Spleen (tissue), 11 donors: ENCODE data around the gene HIPK2. TPM values are rescaled to one million over a fixed set of nuclear protein-coding genes. Genes with fewer than 3 reads are reported as not detected.

Experiments
- DNase-seq: peaks from one replicate; pipeline ENCODE4 v3.0.0-alpha.2; 2020
- H3K27ac ChIP-seq, 8 donors: fragments of 200-600 bp; sonication (generic) in 7 of 8; 1 replicate in 4 of 8; 2 replicates in 4 of 8; pipeline versions ENCODE4 v1.5.0 to v1.8.0; 2016 to 2021; ENCODE audit warnings: inconsistent platforms in 4 of 8, mild to moderate bottlenecking in 4 of 8, moderate library complexity in 1 of 8
- H3K27me3 ChIP-seq, 7 donors: fragments of 200-600 bp; sonication (generic) in 6 of 7; replicated peaks in 1 of 7; 1 replicate in 4 of 7; 2 replicates in 3 of 7; pipeline versions ENCODE4 v1.5.0 to v1.8.0; 2016 to 2021; ENCODE audit warnings: inconsistent platforms in 3 of 7, mild to moderate bottlenecking in 1 of 7
- H3K36me3 ChIP-seq, 6 donors: fragments of 200-600 bp; sonication (generic) in 5 of 6; 1 replicate in 4 of 6; 2 replicates in 2 of 6; pipeline versions ENCODE4 v1.5.0 to v1.8.0; 2016 to 2021; ENCODE audit warnings: inconsistent platforms in 2 of 6
- H3K4me1 ChIP-seq, 6 donors: fragments of 200-600 bp; sonication (generic) in 5 of 6; 1 replicate in 3 of 6; 2 replicates in 3 of 6; pipeline versions ENCODE4 v1.5.0 to v1.8.0; 2016 to 2021; ENCODE audit warnings: inconsistent platforms in 3 of 6
- H3K4me3 ChIP-seq, 8 donors: fragments of 200-600 bp; sonication (generic) in 7 of 8; 1 replicate in 4 of 8; 2 replicates in 4 of 8; pipeline versions ENCODE4 v1.5.0 to v1.8.0; 2016 to 2021; ENCODE audit warnings: inconsistent platforms in 4 of 8, mild to moderate bottlenecking in 4 of 8, moderate library complexity in 2 of 8
- H3K9me3 ChIP-seq, 8 donors: fragments of 200-600 bp; sonication (generic) in 7 of 8; 1 replicate in 4 of 8; 2 replicates in 4 of 8; pipeline versions ENCODE4 v1.5.0 to v1.8.0; 2016 to 2021; ENCODE audit warnings: inconsistent platforms in 4 of 8
- CTCF ChIP-seq, 11 experiments: fragments of 200-600 bp in 7 of 11; fragments of 450-650 bp in 4 of 11; sonication (generic) in 4 of 11; IDR thresholded peaks in 8 of 11; conservative IDR thresholded peaks in 3 of 11; 1 replicate in 7 of 11; 2 replicates in 4 of 11; pipeline versions ENCODE4 v1.4.0 to v1.8.0; 2016 to 2021; ENCODE audit warnings: antibody characterized with exemption in 11 of 11, inconsistent platforms in 4 of 11, mild to moderate bottlenecking in 1 of 11
- POLR2A ChIP-seq, 3 donors: fragments of 450-650 bp; IDR thresholded peaks; one replicate each; pipeline ENCODE4 v1.5.1; 2017; ENCODE audit warnings: antibody characterized with exemption in 3 of 3, mild to moderate bottlenecking in 1 of 3
- POLR2AphosphoS5 ChIP-seq, 3 donors: sonication (generic); formaldehyde crosslinking; IDR thresholded peaks; one replicate each; pipeline ENCODE4 v1.5.1; 2017; ENCODE audit warnings: antibody characterized with exemption in 3 of 3
- WGBS, 5 donors: extraction: QIAGEN DNeasy Blood & Tissue Kit in 3 of 5; methylation state at CpG; one replicate each; pipeline versions ENCODE4 v1.1.5 to v1.1.7; 2013 to 2018; 5-methylcytosine and 5-hydroxymethylcytosine counted together
- intact Hi-C: fragments of 100-400 bp; cut with DNase I; formaldehyde crosslinking; loops from one replicate; pipeline ENCODE4 v1.15.0; 2023; ENCODE audit warnings: low total_unique reads
- polyA plus RNA-seq, 3 donors: library from polyadenylated mRNA; stranded (reverse); fragments of 200-250 nt; gene quantifications; one replicate each; pipeline ENCODE4 v1.2.1, GENCODE V29; 2013
- total RNA-seq, 7 donors: library from RNA; depleted of rRNA in 3 of 7; stranded (reverse); fragments of >200 nt in 3 of 7; fragmentation: NEBNext Ultra II Directional in 4 of 7; extraction: Animal tissue kit (Norgen Biotek cat#: 25700) in 4 of 7; gene quantifications; one replicate each; pipeline versions ENCODE4 v1.1.0 to v1.2.1, GENCODE V29; 2016 to 2021
- donor health status: healthy with polysubstance abuse.
- donor health status: DM: no; HTN: no; CAD: no; lungs with moderate emphysema.
- donor health status: DM: no; HTN: no; CAD: no.
- donor health status: Bipolar disorder and iron deficiency.
- donor health status: healthy.
- donor health status: DM: no; HTN: no; CAD: no.
- donor health status: DM: yes; HTN: yes; CAD: no.

HIPK2 gene
- total and polyA plus RNA-seq, 10 donors, result 1.7 to 97.5 (median 51.8) TPM

- Histone ChIP-seq H3K36me3 (peaks cover 0 to 54% (median 0%) of the 10 kb centered on the region in 6 donors), H3K27me3 (peaks cover 0 to 6% (median 0%) of the 10 kb centered on the region in 7 donors), H3K9me3 (peaks cover 0 to 9% (median 0%) of the 10 kb centered on the region in 8 donors), H3K27ac (no peak overlapping the region), H3K4me1 (peaks cover 0 to 10% (median 0%) of the 10 kb centered on the region in 6 donors), H3K4me3 (no peak overlapping the region)
- WGBS, 5 donors, result 89 to 95% (median 90%) methylated on average over 5 of the region's 5 CpGs
- TF ChIP-seq POLR2AphosphoS5 (IDR thresholded peaks at IDR 0.05) (no peak), CTCF (IDR thresholded peaks at IDR 0.05 in 8 of 11, conservative IDR thresholded peaks at IDR 0.05 in 3 of 11) (no peak), POLR2A (IDR thresholded peaks at IDR 0.05) (no peak)
- DNase-seq, result no peak
- intact Hi-C loops, result no loop called here
Observed at GRCh38 chr7:139563856-139564255, 213.9 kb downstream of the HIPK2 start.

GRCh38 chr7:139562961-139563565 lies 214.7 kb downstream of the HIPK2 start:
- peaks cover 0 to 10% (median 0%) of the 10 kb centered on the region in 6 donors for H3K4me1 ChIP-seq
- H3K4me3 ChIP-seq, result no peak overlapping the region
- peaks cover 0 to 46% (median 0%) of the 10 kb centered on the region in 6 donors for H3K36me3 ChIP-seq
- no peak for TF ChIP-seq POLR2A (IDR thresholded peaks at IDR 0.05)
- TF ChIP-seq CTCF (IDR thresholded peaks at IDR 0.05 in 8 of 11, conservative IDR thresholded peaks at IDR 0.05 in 3 of 11), result no peak
- TF ChIP-seq POLR2AphosphoS5 (IDR thresholded peaks at IDR 0.05), result peak in 1 of 3 donors; percentile 6
- DNase-seq, result peak; percentile 54
- peaks cover 0 to 14% (median 0%) of the 10 kb centered on the region in 7 donors for H3K27me3 ChIP-seq
- intact Hi-C loops, result no loop called here
- peaks cover 0 to 9% (median 0%) of the 10 kb centered on the region in 8 donors for H3K9me3 ChIP-seq
- no peak overlapping the region for H3K27ac ChIP-seq
- WGBS, 5 donors, result 46 to 67% (median 52%) methylated on average over 12 to 13 of the region's 13 CpGs

GRCh38 chr7:139562491-139562890 lies 215.3 kb downstream of the HIPK2 start:
- Histone ChIP-seq H3K27me3 (peaks cover 0 to 17% (median 0%) of the 10 kb centered on the region in 7 donors), H3K9me3 (peaks cover 0 to 9% (median 0%) of the 10 kb centered on the region in 8 donors), H3K36me3 (peaks cover 0 to 41% (median 0%) of the 10 kb centered on the region in 6 donors), H3K27ac (no peak overlapping the region), H3K4me3 (no peak overlapping the region), H3K4me1 (peaks cover 0 to 10% (median 0%) of the 10 kb centered on the region in 6 donors)
- DNase-seq, result peak; percentile 38
- 88 to 96% (median 94%) methylated on average over 12 of the region's 12 CpGs for WGBS, 5 donors
- intact Hi-C loops, result no loop called here
- TF ChIP-seq CTCF (IDR thresholded peaks at IDR 0.05 in 8 of 11, conservative IDR thresholded peaks at IDR 0.05 in 3 of 11) (no peak), POLR2A (IDR thresholded peaks at IDR 0.05) (no peak), POLR2AphosphoS5 (IDR thresholded peaks at IDR 0.05) (peak in 1 of 3 donors; percentile 47)

GRCh38 chr7:139560678-139561077 lies 217.1 kb downstream of the HIPK2 start:
- H3K9me3 ChIP-seq, result peaks cover 0 to 9% (median 0%) of the 10 kb centered on the region in 8 donors
- no peak overlapping the region for H3K27ac ChIP-seq
- peaks cover 0 to 17% (median 0%) of the 10 kb centered on the region in 7 donors for H3K27me3 ChIP-seq
- intact Hi-C loops, result no loop called here
- no peak overlapping the region for H3K4me3 ChIP-seq
- 86 to 95% (median 92%) methylated on average over 11 of the region's 11 CpGs for WGBS, 5 donors
- H3K4me1 ChIP-seq, result peaks cover 0 to 10% (median 0%) of the 10 kb centered on the region in 6 donors
- peak; percentile 61 for DNase-seq
- TF ChIP-seq POLR2AphosphoS5 (IDR thresholded peaks at IDR 0.05), result peak; percentile 25 to 68 (median 31)
- no peak for TF ChIP-seq POLR2A (IDR thresholded peaks at IDR 0.05)
- TF ChIP-seq CTCF (IDR thresholded peaks at IDR 0.05 in 8 of 11, conservative IDR thresholded peaks at IDR 0.05 in 3 of 11), result no peak
- H3K36me3 ChIP-seq, result peaks cover 0 to 23% (median 0%) of the 10 kb centered on the region in 6 donors
